Measurements from ENCODE around the gene MOAP1.
"Not testable (repeated sequence)": the region's sequence is repeated elsewhere in the genome, so short reads cannot be mapped to it uniquely, and the experiment has no call there.

The MOAP1 gene

DNA sequence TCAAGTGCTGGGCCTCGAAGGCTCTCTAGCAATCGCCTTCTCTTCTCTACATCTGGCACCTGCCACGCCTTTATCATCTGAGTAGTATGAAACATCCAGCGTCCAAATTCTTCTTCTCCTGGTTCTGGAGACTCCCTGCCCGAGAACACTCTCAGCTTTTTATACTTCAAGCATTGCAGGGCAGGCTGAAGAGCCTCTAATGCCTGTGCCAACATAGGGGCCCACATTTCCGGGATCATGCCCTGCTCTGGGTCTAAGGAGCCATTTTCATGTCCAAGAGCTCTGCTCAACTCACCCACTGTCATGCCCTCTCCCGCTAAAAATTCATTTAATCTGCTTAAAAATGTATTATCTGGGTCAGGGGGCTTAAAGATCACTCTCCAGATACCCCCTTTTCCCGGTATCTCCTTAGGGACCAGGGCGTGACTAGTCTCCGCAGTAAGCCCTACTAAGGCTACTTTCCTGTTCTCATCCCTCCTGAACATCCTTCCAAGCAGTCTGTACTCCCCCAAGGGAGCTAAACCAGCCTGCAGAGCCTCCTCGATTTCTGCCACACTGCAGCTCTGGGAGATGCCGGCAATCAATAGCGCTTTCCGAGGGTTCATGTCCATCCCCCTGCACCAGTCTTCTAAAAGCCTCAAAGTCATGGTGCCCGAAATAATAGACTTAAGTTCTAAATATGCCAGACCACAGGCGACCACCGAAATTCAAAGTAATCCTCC is 940 bp downstream of the MOAP1 start:
- no peak for DNase-seq

DNA sequence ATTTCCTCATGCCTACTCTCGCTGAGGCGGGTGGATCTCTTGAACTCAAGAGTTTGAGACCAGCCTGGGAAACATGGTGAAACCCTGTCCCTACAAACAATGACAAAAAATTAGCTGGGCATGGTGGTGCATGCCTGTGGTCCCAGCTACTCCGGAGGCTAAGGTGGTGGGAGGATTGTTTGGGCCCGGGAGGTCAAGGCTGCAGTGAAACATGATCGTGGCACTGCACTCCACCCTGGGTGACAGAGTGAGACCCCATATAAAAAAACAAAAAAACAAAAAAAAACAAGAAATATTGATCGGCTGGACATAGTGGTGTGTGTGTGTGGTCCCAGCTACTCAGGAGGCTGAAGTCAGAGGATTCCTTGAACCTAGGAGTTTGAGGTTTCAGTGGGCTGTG is 9.2 kb downstream of the MOAP1 start:
- DNase-seq = no peak

DNA sequence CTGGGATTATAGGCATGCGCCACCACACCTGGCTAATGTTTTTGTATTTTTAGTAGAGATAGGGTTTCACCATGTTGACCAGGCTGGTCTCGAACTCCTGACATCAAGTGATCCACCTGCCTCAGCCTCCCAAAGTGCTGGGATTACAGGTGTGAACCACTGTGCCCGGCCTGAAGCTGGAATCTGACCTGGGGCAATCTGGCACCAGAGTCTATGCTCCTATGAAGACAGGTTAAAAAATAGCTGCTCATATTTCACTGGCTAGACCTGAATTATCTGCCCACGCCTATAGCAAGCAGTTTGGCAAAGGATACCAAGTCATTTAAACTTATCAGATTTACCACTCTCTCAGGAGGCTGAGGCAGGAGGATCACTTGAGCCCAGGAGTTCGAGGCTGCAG is 10.0 kb downstream of the MOAP1 start:
- not testable (repeated sequence) for DNase-seq

DNA sequence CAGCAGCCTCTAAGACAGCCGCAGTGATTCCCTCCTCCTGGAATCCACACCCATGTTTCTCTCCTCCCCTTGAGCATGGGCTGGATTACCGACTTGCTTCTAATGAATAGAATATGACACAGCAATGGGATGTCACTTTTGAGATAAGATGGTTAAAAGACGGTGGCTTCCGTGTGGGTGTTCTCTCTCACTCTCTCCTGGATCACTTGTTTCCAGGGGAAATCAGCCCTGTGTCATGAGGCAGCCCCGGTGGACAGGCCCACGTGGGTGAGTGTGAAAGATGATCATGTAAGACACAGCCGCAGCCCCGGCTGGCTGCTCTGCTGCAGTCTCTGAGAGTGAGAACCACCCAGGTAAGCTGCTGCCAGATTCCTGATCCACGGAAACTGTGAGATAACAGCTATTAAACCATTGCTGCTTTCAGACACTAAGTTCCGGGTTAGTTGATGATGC is 10.7 kb downstream of the MOAP1 start:
- no peak for DNase-seq

DNA sequence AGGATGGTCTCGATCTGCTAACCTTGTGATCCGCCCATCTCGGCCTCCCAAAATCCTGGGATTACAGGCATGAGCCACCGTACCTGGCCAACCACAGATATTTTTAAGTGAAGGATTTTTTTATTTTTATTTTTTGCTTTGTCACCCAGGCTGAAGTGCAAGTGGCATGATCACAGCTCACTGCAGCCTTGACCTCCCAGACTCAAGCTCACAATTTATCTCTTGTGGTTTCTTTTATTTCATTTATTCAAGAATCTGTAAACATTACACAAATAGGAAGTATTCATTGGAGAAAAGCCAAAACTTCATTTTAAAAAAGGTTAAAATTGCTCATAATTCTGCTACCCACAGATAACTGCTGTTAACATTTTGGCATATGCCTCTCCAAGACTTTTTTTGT is 13.3 kb downstream of the MOAP1 start:
- no peak for DNase-seq

DNA sequence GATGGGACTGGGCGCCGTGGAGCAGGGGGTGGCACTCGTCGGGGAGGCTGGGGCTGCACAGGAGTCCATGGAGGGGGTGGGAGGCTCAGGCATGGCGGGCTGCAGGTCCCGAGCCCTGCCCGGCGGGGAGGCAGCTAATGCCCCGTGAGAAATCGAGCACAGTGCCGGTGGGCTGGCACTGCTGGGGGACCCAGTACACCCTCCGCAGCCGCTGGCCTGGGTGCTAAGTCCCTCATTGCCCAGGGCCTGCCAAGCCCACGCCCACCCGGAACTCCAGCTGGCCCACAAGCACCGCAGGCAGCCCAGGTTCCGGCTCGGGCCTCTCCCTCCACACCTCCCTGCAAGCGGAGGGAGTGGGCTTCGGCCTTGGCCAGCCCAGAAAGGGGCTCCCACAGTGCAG is 14.6 kb downstream of the MOAP1 start:
- DNase-seq = not testable (repeated sequence)

DNA sequence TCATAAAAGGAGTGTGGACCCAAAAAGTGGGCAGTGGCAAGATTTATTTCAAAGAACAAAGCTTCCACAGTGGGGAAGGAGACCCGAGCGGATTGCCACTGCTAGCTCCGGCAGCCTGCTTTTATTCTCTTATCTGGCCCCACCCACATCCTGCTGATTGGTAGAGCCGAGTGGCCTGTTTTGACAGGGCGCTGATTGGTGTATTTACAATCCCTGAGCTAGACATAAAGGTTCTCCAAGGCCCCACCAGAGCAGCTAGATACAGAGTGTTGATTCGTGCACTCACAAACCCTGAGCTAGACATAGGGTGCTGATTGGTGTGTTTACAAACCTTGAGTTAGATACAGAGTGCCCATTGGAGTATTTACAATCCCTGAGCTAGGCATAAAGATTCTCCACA is 15.1 kb downstream of the MOAP1 start:
- not testable (repeated sequence) for DNase-seq

DNA sequence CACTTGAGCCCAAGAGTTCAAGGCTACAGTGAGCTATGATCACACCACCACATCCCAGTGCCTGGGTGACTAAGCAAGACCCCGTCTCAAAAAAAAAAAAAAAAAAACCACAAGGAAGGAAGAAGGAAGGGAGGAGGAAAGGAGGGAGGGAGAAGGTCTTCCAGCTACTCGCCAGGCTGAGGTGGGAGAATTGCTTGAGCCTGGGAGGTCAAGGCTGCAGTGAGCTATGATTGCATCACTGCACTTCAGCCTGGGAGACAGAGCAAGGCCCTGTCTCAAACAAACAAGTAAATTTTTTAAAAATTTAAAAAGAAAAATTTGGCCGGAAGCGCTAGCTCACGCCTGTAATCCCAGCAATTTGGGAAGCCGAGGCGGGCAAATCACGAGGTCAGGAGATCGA is 16.1 kb downstream of the MOAP1 start:
- DNase-seq = not testable (repeated sequence)

DNA sequence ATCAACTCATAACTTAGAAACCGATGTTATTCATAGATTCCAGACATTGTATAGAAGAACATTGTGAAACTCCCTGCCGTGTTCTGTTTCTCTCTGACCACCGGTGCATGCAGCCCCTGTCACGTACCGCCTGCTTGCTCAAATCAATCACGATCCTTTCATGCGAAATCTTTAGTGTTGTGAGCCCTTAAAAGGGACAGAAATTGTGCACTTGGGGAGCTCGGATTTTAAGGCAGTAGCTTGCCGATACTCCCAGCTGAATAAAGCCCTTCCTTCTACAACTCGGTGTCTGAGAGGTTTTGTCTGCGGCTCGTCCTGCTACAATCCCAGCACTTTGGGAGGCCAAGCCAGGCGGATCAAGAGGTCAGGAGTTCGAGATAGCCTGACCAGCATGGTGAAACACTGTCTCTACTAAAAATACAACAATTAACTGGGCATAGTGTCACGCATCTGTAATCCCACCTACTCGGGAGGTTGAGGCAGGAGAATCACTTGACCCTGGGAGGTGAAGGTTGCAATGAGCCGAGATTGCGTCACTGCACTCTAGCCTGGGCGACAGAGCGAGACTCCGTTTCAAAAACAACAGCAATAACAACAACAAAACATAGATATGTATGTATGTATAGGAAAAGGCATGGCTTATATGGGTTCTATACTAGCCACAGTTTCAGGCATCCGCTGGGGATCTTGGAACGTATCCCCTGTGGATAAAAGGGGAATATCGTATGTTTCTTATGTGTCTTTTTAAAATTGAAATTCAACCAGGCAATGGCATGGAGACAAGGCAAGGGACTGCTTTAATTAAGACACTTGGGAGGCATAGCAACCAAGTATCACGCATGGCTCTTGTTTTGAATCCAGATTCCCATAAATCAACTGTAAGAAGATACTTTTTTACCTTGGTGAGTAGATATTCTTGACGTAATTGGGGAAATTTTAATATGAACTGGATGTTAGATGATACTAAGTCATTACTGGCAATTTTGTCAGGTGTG is 19.1 kb downstream of the MOAP1 start:
- not testable (repeated sequence) for DNase-seq

DNA sequence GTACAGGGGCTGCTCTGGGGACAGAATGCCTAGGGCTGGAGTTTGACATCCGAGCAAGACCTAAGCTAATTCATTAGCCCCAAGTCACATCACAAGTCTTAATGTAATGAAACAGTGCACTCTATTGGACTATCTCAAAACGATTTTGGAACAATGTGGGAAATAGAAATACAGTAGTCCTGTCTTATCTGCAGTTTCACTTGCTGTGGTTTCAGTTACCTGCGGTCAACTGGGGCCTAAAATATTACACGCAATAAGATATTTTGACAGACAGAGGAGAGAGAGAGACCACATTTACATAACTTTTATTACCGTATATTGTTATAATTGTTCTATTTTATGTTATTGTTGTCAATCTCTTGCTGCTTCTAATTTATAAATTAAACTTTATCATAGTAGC is 21.1 kb downstream of the MOAP1 start:
- no peak for DNase-seq

DNA sequence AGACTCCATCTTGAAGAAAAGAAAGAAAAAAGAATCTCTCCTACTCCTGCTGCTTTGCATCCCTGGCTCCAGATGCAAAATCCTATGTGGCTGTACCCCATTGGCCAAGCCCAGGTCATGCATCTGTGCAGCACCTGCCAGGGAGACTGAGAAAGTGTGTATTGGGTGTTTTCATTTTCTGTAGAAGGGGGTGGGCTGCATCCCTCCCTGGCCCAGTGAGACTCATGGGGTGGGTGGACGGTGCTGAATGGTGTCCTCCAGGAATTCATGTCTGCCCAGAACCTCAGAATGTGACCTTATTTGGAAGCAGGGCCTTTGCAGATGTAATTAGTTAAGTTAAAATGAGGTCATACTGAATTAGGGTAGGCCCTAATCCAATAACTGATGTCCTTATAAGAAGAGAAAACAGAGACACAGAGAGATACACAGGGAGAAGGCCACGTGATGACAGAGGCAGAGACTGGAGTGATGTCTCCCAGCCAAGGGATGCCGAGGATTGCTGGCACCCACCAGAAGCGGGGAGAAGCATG is 23.2 kb downstream of the MOAP1 start:
- no peak for DNase-seq

DNA sequence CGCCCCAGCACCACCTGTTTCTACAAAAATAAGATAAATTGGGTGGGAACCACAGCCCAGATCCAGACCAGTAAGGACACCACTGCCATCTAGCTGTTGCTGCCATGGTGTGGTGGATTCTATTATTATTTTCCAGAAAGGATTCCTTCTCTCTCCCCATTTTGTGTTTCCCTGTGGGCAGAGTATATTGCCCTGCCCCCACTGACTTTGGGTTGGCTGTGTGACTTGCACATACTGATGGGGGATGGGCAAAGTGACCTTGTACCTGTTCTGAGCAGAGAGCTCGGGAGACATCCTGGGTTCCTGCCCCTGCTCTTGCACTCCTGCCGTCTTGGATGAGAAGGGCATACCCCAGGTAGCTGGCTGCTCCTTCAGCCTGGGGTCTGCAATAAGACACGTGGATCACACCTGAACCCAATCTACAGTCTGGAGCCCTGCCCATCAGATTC is 24.3 kb downstream of the MOAP1 start:
- no peak for DNase-seq

DNA sequence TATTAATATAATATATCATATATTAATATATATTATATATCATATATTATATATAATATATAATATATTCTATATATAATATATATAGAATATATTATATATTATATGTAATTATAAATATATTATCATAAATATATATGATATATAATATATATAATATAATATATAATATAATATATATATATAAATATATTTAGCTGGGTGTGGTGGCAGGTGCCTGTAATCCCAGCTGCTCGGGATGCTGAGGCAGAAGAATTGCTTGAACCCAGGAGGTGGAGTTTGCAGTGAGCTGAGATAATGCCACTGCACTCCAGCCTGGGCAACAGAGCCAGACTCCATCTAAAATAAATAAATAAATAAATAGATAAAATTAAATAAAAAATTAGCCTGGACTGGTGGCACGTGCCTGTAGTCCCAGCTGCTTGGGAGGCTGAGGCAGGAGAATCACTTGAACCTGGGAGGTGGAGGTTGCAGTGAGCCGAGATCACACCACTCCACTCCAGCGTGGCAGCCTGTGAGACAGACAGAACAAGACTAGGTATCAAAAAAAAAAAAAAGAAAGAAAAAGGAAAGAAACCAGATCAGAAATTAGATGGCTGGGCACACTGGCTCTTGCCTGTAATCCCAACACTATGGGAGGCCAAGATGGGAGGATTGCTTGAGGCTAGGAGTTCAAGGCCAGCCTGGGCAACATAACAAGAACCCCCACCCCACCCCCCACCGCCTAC is 24.9 kb downstream of the MOAP1 start:
- not testable (repeated sequence) for DNase-seq

DNA sequence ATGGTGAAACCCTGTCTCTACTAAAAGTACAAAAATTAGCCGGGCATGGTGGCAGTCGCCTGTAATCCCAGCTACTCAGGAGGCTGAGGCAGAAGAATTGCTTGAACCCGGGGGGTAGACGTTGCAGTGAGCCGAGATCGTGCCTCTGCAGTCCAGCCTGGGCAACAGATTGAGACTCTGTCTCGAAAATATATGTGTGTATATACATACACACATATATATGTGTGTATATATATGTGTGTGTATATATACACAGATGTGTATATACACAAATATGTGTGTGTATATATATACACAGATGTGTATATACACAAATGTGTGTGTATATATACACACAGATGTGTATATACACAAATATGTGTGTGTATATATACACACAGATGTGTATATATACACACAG is 26.3 kb downstream of the MOAP1 start:
- DNase-seq = not testable (repeated sequence)

DNA sequence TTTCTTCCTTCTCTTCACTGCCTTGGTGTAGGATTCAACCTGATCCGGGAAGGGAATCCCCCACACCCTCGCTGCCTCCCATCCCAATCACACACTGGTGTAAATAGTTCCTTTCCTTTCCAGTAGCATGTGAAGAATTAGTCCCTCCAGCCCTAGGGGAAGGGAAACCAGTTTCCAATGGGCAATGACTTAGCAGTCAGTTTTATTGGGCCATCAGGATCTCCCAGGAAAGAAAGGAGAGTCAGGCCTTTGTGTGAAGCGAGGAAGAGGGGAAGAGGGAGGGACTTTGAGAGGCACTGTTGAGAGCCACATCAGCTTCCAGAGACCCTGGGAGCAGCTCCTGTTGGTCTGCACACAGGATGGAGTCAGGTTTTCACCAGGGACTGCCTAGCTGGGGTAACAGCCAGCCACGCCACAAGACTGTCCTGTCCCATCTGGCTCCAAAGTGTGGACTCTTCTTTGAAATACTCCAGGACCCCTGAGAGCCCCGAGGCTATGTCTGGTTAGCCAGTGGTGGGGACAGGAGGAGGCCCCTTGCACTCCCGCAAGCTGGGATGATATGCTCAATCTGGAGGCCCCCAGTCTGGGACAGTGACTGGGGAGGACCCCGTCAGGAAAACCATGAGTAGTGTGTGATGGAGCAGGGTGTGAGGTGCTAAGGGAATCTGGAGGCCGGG is 27.9 kb downstream of the MOAP1 start:
- no peak for DNase-seq

DNA sequence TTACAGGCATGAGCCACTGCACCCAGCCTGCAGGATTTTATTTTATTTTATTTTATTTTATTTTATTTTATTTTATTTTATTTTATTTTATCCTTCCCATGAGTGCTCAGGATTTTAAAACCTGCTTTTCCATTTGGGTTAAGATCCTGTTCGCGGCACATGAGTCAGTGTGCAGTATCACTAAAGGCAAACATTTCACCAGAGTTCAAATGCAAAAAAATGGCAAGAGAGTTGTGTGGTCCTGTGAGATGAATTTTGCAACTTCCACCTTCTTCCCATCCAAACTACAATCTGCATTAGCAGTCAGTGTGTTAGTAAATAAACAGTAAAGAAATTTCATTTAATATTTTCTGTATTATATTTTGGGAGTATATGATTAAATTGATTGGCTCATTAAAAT is 29.0 kb downstream of the MOAP1 start:
- no peak for DNase-seq

DNA sequence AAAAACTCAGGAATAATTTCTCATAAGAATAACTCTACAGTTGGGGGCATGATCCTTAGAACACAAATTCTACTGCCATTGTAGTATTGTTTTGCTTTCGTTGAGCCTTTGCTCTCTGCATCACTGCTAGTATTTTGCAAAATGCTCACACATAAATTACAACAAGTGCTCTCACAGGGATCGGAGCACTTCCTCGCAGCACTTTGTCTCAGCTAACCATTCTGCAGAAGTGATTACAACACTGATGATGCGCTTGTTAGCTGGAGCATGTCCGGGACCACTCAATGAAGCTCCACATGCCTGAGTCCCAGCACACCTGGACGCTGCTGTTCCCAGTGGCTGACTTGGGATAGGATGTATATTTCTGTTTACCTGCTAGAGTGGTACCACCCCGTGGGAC is 31.6 kb downstream of the MOAP1 start:
- DNase-seq = no peak

DNA sequence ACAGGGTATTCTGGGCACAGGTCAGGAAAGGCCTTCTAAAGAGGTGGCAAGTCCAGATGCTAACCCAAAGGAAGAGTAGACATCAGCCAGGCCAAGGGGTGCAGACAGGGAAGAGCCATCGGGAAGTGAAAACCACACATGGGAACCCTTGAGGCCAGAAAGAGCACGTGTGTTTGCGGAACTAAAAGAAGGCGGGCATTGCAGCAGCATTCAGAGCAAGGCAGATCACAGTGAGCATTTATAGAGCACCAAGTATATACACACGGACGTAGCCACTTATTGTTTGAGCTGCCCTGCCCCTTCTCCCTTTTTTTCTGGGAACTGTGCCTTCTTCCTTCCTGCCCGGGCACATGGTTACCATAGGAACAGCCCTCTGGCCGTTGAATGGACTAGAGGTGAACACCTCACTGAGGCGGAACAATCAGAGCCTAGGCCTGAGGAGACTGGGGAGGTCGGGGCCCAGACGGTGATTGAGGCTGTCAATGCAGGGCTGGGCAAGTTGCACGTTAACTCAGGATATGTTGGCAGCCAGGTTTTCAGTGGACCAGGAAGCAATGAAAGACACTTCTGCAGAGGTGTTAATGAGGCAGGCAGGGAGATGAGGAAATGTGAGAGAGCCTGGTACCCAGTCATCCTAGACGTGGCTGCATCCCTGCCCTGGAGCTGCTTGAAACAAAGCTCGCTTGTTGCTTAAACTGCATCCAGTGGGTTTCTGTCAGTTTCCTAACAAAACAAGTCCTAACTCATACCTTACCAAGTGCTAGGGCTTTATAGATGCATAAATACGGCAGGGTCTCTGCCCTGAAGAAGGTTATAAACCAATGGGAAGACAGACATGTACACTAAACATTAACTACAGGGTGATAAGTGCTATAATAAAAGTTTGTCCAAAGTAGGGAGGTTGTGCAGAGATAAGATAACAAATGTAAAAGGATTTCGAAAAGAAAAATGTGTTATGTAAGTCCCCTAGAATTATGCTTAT is 34.2 kb downstream of the MOAP1 start:
- no peak for DNase-seq

DNA sequence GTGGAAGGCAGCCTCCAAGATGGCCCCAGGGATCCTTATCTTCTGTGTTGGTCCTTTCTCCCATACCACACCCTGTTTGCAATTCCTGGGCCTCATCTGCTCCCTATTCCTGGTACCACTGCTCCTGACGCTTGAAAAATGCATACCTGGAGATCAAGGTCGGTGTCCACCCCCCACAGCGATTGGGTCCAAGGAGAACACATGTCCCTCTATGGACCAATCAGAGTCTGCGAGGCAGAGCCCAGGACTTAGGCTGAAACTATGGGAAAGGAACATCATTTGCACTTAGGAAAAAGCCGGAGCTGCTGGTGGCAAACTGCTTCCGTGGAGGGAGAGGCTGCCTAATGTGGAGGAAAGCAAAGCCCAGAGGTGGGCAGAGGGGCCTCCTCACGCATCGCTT is 35.7 kb downstream of the MOAP1 start:
- no peak for DNase-seq

DNA sequence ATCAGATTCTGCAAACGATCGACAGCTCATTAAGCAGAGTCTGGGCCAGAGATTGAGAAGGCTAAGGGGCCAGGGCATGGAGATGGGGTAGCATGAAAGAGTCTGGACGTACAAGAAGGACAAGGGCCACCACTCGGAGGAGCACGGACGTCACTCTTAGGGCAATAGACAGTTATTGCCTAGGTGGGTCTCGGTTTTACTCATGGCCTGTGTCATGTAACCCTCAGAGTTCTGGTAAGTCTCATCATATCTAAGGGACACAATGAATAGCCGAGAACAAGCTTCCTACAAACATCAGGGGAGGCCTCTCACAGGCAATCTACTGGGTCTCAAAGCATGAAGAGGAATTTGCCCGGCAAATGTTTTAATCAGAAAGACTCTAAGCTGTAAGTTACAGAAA is 38.6 kb downstream of the MOAP1 start:
- no peak for DNase-seq
